Measurements from ENCODE around the gene RPS6KA2.

DNA sequence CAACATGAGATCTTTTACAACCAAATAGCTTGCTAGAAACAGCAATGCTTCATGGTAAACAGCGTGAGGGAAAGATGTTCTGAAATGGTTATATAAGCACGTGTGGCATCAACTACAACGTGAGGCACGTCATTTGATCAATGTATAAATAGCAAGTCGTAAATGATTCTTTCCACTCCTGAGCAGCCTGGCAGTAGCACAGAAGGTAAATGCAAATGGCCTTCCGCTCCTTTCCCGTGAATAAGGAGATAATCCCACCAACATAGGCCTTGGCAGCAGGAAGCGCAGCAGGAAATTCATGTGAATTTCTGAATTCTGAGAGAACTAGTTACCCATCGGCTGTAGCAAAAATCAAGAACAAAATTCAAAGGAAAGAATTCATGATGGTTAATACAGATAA, 17.0 kb downstream of the RPS6KA2 start:
- TF ChIP-seq, protein P1, sequence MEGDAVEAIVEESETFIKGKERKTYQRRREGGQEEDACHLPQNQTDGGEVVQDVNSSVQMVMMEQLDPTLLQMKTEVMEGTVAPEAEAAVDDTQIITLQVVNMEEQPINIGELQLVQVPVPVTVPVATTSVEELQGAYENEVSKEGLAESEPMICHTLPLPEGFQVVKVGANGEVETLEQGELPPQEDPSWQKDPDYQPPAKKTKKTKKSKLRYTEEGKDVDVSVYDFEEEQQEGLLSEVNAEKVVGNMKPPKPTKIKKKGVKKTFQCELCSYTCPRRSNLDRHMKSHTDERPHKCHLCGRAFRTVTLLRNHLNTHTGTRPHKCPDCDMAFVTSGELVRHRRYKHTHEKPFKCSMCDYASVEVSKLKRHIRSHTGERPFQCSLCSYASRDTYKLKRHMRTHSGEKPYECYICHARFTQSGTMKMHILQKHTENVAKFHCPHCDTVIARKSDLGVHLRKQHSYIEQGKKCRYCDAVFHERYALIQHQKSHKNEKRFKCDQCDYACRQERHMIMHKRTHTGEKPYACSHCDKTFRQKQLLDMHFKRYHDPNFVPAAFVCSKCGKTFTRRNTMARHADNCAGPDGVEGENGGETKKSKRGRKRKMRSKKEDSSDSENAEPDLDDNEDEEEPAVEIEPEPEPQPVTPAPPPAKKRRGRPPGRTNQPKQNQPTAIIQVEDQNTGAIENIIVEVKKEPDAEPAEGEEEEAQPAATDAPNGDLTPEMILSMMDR (conservative IDR thresholded peaks at IDR 0.05), result no peak
- no peak for TF ChIP-seq EZH2 (IDR thresholded peaks at IDR 0.05; ENCODE audit: low read depth)
